GM12891 (cell line): ENCODE results near the gene THSD4.

Experiments used
- PAX5 ChIP-seq: IDR thresholded peaks from 2 replicates; pipeline ENCODE4 v1.6.1; 2011; ENCODE audit warnings: low read length, moderate library complexity, mild to moderate bottlenecking; ENCODE audit not compliant: insufficient read depth, severe bottlenecking
- POLR2A ChIP-seq: IDR thresholded peaks from 2 replicates; pipeline ENCODE4 v1.6.1; 2011; ENCODE audit warnings: low read depth, low read length, control low read depth
- POLR2AphosphoS5 ChIP-seq: IDR thresholded peaks from 2 replicates; pipeline ENCODE4 v1.6.1; 2011; ENCODE audit warnings: low read depth, low read length, control low read depth
- POU2F2 ChIP-seq: IDR thresholded peaks from 2 replicates; pipeline ENCODE4 v1.6.1; 2011; ENCODE audit warnings: low read depth, mild to moderate bottlenecking, control low read depth, low read length, moderate library complexity
- SPI1 ChIP-seq: IDR thresholded peaks from 2 replicates; pipeline ENCODE4 v1.6.1; 2011; ENCODE audit warnings: low read depth, low read length, control low read depth
- TAF1 ChIP-seq: IDR thresholded peaks from 2 replicates; pipeline ENCODE4 v1.6.1; 2011; ENCODE audit warnings: low read depth, low read length, control low read depth

GRCh38 chr15:71728881-71729280, 613.6 kb downstream of the THSD4 start:
- TF ChIP-seq POLR2A (no peak), SPI1 (no peak), TAF1 (no peak), POLR2AphosphoS5 (no peak), PAX5 (no peak), POU2F2 (no peak)
